Daoy (cell line): ENCODE data around the gene INA. TPM values are rescaled to one million over a fixed set of nuclear protein-coding genes. Genes with fewer than 3 reads are reported as not detected.

ENCODE experiments used
- DNase-seq: peaks from one replicate; pipeline ENCODE4 v3.0.0-alpha.2; 2015; ENCODE audit warnings: low read depth
- total RNA-seq: library from RNA; depleted of rRNA; stranded (reverse); fragments of >200 nt; shearing (Covaris generic); gene quantifications from 2 replicates; pipeline ENCODE4 v1.2.3, GENCODE V29; 2014

INA gene
- total RNA-seq, 1 experiment from 2014 or later: 0.46 TPM

DNA sequence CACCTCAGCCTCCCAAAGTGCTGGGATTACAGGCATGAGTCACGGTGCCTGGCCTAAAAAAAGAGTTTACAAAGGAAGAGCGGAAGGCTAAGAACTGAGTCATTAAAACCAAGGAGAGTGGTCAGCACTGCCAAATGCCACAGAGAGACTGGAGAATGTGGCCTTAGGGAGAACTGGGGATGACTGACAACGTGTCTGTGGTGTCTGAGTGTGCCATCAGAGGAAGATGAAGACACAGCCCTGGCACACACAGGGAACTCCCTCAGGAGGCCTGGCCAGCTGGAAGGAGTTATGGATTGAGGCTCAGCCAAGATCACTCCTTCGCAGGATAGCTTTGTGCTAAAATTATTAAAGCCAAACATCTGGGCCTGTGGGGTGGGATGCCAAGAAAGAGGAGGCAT lies 3.9 kb upstream of the INA start:
- peak; percentile 95 for DNase-seq

- DNase-seq: no peak
These were observed 565 bp upstream of the INA start for GRCh38 chr10:103276251-103276895.

DNA sequence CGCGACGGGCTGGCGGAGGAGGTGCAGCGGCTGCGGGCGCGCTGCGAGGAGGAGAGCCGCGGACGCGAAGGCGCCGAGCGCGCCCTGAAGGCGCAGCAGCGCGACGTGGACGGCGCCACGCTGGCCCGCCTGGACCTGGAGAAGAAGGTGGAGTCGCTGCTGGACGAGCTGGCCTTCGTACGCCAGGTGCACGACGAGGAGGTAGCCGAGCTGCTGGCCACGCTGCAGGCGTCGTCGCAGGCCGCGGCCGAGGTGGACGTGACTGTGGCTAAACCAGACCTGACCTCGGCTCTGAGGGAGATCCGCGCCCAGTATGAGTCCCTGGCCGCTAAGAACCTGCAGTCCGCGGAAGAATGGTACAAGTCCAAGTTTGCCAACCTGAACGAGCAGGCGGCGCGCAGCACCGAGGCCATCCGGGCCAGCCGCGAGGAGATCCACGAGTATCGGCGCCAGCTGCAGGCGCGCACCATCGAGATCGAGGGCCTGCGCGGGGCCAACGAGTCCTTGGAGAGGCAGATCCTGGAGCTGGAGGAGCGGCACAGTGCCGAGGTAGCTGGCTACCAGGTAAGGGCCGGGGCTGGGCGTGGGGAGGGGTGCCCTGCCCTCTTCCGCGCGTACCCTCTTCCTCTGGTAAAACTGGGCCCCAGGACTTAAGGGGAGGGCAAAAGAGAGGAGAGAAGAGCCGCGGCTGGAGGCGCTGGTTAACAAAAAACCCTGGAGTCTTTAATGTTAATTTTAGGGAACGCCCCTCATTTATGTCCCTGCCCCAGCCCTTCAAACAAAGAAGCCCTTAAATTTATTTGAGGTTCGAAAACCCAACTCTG lies 987 bp downstream of the INA start:
- DNase-seq: no peak

GRCh38 chr10:103278537-103278823 lies 1.5 kb downstream of the INA start:
- DNase-seq: no peak

DNA sequence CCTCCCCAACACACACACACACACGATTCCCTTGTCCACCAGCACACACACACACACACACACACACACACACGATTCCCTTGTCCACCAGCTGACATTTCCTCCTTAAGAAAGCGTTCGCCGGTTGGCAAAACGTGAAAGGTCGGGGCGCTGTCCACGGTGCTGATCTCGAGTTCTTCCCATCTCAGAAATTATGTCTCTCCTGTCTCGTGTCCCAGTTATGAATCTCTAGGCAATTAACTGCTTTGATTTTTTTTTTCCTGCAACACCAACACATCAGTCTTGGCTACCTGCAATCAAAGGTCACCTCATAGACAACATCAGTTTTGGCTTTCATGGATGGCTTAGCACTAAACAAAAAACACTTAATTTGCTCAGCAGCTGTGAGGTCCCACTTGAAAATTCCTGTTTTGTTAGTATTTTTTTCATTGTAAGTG lies 1.9 kb downstream of the INA start:
- peak; percentile 37 for DNase-seq

- no peak for DNase-seq
These were observed 3.1 kb downstream of the INA start for GRCh38 chr10:103280031-103280430.

- no peak for DNase-seq
These were observed 3.6 kb downstream of the INA start for GRCh38 chr10:103280506-103280905.

- no peak for DNase-seq
These were observed 4.8 kb downstream of the INA start for GRCh38 chr10:103281753-103282152.

- DNase-seq: no peak
These were observed 6.0 kb downstream of the INA start for GRCh38 chr10:103282961-103283360.

DNA sequence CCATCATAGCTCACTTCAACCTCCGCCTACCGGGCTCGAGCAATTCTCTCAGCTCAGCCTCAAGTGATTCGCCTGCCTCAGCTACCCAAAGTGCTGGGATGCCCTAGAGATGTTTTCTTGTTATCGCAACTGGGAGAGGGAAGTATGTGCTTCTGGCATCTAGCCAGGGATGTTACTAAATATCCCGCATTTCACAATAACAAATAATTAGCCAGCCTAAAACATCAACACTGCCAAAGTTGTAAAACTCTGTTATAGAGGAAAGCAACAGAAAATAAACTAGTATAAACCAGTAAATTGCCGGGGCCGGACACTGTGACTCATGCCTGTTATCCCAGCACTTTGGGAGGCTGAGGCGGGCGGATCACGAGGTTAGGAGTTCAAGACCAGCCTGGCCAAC lies 7.2 kb downstream of the INA start:
- no peak for DNase-seq

- no peak for DNase-seq
These were observed 11.1 kb downstream of the INA start for GRCh38 chr10:103287992-103288391.

GRCh38 chr10:103291588-103291987 lies 14.7 kb downstream of the INA start:
- DNase-seq: no peak

DNA sequence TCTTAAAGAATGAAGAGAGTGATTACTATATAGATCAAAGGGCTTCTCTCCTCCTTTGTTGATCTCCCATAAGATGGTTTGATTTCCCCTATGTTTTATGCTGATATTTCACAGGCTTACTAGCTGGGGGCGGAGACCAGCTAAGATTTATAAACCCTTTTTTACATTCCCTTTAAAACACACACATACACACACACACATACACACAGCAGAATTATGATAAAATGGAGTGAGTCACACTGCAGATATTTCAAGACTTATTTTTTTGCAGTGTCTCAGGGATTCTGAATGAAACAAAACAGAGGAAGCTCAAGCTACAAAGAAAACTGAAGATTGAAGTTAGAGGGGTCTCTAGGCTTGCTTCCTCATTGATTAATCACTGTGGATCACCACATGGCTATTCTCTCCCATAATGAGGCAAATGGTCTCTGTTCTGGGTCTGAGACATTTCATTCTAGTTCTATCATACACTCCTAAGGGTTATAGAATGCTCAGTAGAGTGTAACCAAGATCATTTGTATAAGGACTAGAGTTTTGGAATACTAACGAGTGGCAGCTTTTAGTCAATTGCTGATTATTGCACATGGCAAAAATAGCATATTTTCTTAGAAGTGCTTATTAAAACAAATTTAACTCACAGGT lies 18.6 kb downstream of the INA start:
- no peak for DNase-seq

GRCh38 chr10:103307594-103307993 lies 30.7 kb downstream of the INA start:
- no peak for DNase-seq

DNA sequence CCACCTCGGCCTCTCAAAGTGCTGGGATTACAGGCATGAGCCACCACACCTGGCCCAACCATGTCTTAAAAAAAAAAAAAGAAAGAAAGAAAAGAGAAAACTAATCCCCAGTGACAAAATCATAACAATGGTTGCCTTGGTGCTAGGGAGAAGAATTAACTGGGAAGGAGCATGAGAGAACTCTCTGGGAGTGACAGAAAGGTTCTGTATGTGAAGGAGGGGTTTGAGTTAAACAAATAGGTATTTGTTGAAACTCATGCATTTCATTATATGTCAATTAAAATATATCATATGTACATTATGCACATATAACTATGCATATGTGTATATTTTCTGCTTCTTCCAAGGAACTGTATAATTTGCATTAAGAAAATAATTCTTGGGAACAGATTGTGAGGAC lies 33.3 kb downstream of the INA start:
- no peak for DNase-seq

DNA sequence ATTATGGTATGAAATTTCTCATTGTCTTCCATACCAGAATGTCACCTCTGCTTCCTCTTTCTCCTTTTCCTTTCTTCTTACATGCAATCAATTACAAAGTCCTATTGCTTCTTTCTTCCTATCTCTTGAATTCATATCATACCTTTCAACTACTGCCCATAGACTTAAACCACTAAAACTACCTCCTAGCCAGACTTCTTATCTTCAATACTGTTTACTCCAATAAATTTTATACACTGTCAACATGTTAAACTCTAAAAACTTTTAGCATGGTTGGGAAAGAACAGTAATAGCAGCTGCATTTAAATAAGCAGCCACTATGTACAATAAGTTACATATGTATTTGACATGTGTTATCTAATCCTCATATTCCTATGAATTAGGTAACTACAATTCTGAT lies 39.1 kb downstream of the INA start:
- DNase-seq: no peak

- DNase-seq: no peak
These were observed 51.0 kb downstream of the INA start for GRCh38 chr10:103327906-103328305.

DNA sequence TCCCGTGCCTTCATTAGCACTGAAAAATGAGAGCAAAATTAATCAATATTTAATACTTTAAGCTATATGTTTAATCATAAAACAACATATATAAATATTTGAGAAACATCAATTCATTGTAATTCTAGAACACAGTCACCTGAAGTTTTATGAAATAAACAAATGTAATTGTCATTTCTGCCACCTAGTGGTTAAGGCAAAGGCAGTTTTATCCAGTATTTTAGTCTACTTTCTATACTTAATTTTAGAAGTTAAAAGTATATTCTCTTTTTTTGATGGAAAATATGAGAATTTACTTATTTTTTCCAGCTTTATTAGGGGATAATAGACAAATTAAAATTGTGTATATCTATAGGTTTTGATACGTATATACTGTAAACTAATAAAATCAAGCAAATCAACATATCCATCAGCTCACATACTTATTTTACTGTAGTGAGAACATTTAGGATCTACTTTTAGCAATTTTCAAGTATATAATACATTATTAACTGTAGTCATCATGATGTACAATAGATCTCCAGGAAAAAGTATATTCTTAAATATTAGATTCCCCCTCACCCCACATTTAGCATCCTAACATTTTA lies 57.1 kb downstream of the INA start:
- no peak for DNase-seq

GRCh38 chr10:103334567-103334966 lies 57.6 kb downstream of the INA start:
- DNase-seq: no peak

DNA sequence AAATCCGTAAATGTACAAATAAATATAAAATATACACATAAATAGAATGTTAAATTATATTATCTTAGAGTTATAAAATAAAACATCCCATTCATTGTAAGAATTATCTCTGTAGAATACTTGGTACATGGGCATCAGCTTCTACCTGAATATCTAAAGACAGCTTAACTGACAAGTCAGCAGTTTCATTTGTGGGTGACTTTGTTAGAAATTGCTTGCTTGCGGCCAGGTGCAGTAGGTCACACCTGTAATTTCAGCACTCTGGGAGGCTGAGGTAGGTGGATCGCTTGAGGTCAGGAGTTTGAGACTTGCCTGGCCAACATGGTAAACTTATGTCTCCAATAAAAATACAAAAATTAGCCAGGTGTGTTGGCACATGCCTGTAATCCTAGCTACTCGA lies 59.4 kb downstream of the INA start:
- no peak for DNase-seq
